ENCODE data around the gene PADI2.

PADI2 gene

GRCh38 chr1:17163371-17163770 is 44.1 kb upstream of the PADI2 start:
- no peak overlapping the region for H3K4me3 ChIP-seq (ENCODE audit: low read length)
- TF ChIP-seq CTCF (IDR thresholded peaks at IDR 0.05; ENCODE audit: insufficient read depth, low read depth, low read length, missing control alignments) = no peak
- DNase-seq (ENCODE audit: low read depth) = no peak

GRCh38 chr1:17162941-17163340 is 43.7 kb upstream of the PADI2 start:
- no peak overlapping the region for H3K4me3 ChIP-seq (ENCODE audit: low read length)
- no peak for TF ChIP-seq CTCF (IDR thresholded peaks at IDR 0.05; ENCODE audit: insufficient read depth, low read depth, low read length, missing control alignments)

DNA sequence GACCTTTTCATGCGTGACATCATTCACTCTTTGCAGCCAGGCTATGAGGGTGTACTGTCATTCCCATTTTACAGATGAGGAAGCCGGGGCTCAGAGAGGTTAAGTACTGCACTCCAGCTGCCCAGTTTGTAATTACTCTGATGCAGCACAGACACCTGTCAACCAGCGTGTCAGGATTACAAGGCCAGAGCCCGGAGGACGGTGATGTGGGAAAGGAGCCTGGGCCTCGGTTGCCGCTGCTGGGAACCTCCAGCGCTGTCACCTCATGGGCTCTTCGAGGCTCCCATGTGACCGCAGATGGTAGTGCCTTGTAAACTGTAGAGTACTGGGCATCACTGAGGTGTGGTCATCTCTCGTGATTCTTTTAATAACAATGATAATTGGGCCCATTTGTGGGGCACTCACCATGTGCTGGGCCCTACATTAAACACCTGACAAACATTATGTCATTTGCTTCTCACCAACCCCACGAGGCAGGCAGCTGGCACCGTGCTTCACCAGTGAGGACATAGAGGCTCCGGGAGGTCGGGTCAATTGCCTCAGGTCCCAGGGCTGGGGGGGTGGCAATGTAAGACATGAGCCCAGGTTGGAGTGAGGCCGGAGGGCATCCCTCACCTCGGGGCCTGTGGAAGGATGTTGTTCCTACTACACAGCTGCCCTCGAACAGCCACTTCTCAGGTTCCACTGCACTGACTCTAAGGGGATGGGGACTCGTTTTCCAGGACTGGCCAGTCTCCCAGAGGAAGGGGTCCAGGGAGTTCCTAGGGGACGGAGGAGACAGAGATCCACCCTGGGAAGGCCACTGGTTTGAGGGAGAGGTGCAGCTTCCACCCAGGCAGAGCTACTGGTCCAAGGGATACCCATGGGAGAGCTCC is 42.9 kb upstream of the PADI2 start:
- H3K4me3 ChIP-seq (ENCODE audit: low read length) = no peak overlapping the region
- no peak for DNase-seq (ENCODE audit: low read depth)
- TF ChIP-seq CTCF (IDR thresholded peaks at IDR 0.05; ENCODE audit: insufficient read depth, low read depth, low read length, missing control alignments) = no peak

More at GRCh38 chr1:17162941-17163340, 43.7 kb upstream of the PADI2 start:
- peak; percentile 32 for DNase-seq (ENCODE audit: low read depth)

GRCh38 chr1:17161137-17161740 is 42.0 kb upstream of the PADI2 start:
- no peak for DNase-seq (ENCODE audit: low read depth)
- TF ChIP-seq CTCF (IDR thresholded peaks at IDR 0.05; ENCODE audit: insufficient read depth, low read depth, low read length, missing control alignments) = no peak
- H3K4me3 ChIP-seq (ENCODE audit: low read length) = no peak overlapping the region

DNA sequence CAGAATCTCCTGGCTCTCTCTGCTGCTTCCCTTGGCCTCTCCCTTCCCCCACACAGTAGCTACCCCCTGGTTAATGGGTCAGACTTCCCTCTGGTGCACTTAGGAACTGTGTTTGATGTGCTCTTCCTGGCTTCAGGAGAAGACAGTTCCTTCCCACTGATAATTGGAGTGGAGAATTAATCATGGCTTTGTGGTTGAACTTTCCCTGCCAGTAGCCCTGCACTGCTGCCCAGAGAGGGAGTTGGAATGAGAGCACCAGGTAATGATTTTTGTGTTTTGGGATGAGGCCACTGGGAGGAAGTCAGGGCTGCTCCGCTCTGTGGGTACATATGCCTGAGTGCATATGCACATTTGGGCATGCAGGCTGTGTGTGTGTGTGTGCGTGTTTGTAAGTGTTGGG is 39.7 kb upstream of the PADI2 start:
- DNase-seq (ENCODE audit: low read depth) = no peak
- H3K4me3 ChIP-seq (ENCODE audit: low read length) = no peak overlapping the region
- no peak for TF ChIP-seq CTCF (IDR thresholded peaks at IDR 0.05; ENCODE audit: insufficient read depth, low read depth, low read length, missing control alignments)

GRCh38 chr1:17156108-17156507 is 36.9 kb upstream of the PADI2 start:
- DNase-seq (ENCODE audit: low read depth) = no peak
- no peak overlapping the region for H3K4me3 ChIP-seq (ENCODE audit: low read length)
- TF ChIP-seq CTCF (IDR thresholded peaks at IDR 0.05; ENCODE audit: insufficient read depth, low read depth, low read length, missing control alignments) = no peak
